ENCODE data around the gene KRT222.

The KRT222 gene

DNA sequence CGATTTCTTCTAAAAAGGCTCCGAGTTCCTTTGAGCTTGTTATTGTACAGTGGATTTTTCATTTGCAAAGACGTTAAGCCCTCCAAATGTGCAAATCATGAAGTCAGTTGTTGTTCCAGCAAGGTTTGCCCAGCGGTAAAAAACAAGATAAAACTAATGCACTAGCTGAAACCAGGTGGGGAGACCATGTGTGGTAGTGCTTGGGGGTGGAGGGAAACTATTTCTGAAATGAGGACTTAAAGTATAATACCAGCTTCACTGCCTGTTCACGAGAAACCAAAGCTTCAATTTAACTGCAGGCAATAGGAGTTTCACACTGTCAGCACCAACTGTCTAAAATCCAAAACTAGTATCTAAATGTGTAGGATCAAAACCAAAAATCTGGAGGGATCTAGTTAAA is 39.7 kb downstream of the KRT222 start:
- Histone ChIP-seq H3K4me3 (ENCODE audit: low read depth, low read length) (no peak overlapping the region), H3K27ac (no peak overlapping the region)
- DNase-seq = no peak

DNA sequence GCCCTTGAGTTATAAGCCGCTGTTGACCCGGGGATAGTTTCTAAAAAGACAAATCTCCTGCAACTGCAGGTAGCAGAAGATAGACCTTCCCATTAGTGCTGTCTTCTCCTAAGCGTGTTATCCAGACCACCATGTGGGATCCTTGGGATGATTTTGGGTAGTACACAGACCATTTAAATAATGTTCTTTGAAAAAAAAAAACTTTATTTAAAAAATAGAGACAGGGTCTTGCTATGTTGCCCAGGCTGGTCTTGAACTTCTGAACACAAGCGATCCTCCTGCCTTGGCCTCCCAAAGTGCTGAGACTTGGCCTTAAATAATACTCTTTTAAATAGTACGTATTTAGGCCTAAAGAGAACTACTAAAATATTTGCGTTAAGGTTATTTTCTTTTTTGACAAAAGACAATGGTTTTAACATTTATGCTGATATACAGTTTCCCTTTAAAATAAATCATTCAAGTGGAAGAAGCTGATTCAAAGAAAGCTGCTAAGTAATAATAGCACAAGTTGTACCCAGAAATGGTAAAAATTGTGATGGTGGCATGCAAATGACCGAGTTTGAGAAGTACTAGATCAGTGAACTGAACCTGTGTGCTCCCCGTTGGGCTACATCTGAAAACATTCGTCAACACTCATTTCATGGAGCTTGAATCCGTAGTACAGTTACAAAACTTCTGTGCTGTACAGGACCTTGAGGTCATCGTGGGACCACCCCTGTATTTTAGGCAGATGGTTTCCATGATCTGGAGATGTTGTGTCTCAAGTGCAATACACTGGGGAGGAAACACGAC is 41.4 kb downstream of the KRT222 start:
- DNase-seq = no peak
- H3K27me3 ChIP-seq (ENCODE audit: insufficient read depth, low read depth, severe bottlenecking) = peaks cover 12% of the 10 kb centered on the region
- H3K4me3 ChIP-seq (ENCODE audit: low read depth, low read length) = no peak overlapping the region
- TF ChIP-seq, protein P1, sequence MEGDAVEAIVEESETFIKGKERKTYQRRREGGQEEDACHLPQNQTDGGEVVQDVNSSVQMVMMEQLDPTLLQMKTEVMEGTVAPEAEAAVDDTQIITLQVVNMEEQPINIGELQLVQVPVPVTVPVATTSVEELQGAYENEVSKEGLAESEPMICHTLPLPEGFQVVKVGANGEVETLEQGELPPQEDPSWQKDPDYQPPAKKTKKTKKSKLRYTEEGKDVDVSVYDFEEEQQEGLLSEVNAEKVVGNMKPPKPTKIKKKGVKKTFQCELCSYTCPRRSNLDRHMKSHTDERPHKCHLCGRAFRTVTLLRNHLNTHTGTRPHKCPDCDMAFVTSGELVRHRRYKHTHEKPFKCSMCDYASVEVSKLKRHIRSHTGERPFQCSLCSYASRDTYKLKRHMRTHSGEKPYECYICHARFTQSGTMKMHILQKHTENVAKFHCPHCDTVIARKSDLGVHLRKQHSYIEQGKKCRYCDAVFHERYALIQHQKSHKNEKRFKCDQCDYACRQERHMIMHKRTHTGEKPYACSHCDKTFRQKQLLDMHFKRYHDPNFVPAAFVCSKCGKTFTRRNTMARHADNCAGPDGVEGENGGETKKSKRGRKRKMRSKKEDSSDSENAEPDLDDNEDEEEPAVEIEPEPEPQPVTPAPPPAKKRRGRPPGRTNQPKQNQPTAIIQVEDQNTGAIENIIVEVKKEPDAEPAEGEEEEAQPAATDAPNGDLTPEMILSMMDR (IDR thresholded peaks at IDR 0.05; ENCODE audit: low read depth, low read length) = no peak
- no peaks in the 10 kb centered on the region for H3K9me3 ChIP-seq (ENCODE audit: severe bottlenecking)
- H3K27ac ChIP-seq = no peak overlapping the region
- peaks cover 17% of the 10 kb centered on the region for H3K36me3 ChIP-seq

More for the DNA sequence above, 39.7 kb downstream of the KRT222 start:
- TF ChIP-seq, protein P1 (IDR thresholded peaks at IDR 0.05; ENCODE audit: low read depth, low read length) = no peak
- peaks cover 34% of the 10 kb centered on the region for H3K36me3 ChIP-seq
- H3K9me3 ChIP-seq (ENCODE audit: severe bottlenecking) = no peaks in the 10 kb centered on the region
- H3K27me3 ChIP-seq (ENCODE audit: insufficient read depth, low read depth, severe bottlenecking) = no peaks in the 10 kb centered on the region

DNA sequence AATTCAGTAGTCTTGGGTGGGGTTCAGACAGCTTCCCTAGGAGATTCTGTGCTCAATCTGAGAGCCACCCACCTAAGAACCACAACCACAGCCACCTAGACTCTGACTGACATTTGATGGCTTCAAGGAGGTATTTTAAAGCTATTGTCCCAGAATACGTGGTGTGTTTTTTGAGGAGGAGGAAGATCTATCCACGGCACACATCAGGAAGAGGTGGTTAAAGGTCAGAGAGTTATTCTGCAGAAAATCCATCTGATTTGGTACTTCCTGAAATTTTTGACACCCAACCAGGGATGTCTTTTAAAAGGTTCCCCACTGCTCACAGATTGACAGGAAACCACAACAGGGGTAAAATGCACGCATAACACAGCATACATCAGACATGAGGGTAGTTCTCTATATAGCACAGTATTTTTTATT is 42.5 kb downstream of the KRT222 start:
- no peaks in the 10 kb centered on the region for H3K9me3 ChIP-seq (ENCODE audit: severe bottlenecking)
- DNase-seq = no peak
- H3K36me3 ChIP-seq = peaks cover 6% of the 10 kb centered on the region
- no peak overlapping the region for H3K4me3 ChIP-seq (ENCODE audit: low read depth, low read length)
- TF ChIP-seq, protein P1 (IDR thresholded peaks at IDR 0.05; ENCODE audit: low read depth, low read length) = no peak
- H3K27me3 ChIP-seq (ENCODE audit: insufficient read depth, low read depth, severe bottlenecking) = peaks cover 22% of the 10 kb centered on the region
- no peak overlapping the region for H3K27ac ChIP-seq

- no peak overlapping the region for H3K27ac ChIP-seq
- TF ChIP-seq, protein P1 (IDR thresholded peaks at IDR 0.05; ENCODE audit: low read depth, low read length) = no peak
- no peaks in the 10 kb centered on the region for H3K9me3 ChIP-seq (ENCODE audit: severe bottlenecking)
- no peak for DNase-seq
- H3K27me3 ChIP-seq (ENCODE audit: insufficient read depth, low read depth, severe bottlenecking) = peaks cover 29% of the 10 kb centered on the region
- no peaks in the 10 kb centered on the region for H3K36me3 ChIP-seq
- H3K4me3 ChIP-seq (ENCODE audit: low read depth, low read length) = no peak overlapping the region
Observed at GRCh38 chr17:40621578-40621977, 43.4 kb downstream of the KRT222 start.

- Histone ChIP-seq H3K27ac (no peak overlapping the region), H3K36me3 (no peaks in the 10 kb centered on the region), H3K27me3 (ENCODE audit: insufficient read depth, low read depth, severe bottlenecking) (peaks cover 35% of the 10 kb centered on the region), H3K9me3 (ENCODE audit: severe bottlenecking) (no peaks in the 10 kb centered on the region), H3K4me3 (ENCODE audit: low read depth, low read length) (no peak overlapping the region)
- TF ChIP-seq, protein P1 (IDR thresholded peaks at IDR 0.05; ENCODE audit: low read depth, low read length) = no peak
- no peak for DNase-seq
Observed at GRCh38 chr17:40621019-40621418, 44.0 kb downstream of the KRT222 start.
